Measurements from ENCODE around the gene TTC7B. TPM values are rescaled to one million over a fixed set of nuclear protein-coding genes. Genes with fewer than 3 reads are reported as not detected.

TTC7B gene
- total and polyA plus RNA-seq, 2 of the 8 experiments (the other 6 are each of a cell fraction or from before 2014, with no cell fraction given) = 23.7 to 34.0 TPM

- no peaks in the 10 kb centered on the region for H3K79me1 ChIP-seq (ENCODE audit: low read depth, low read length)
- no peak overlapping the region for H2AK5ac ChIP-seq (ENCODE audit: low read depth, low read length)
- H3K27ac ChIP-seq (ENCODE audit: low read depth, low read length) = no peak overlapping the region
- H2BK15ac ChIP-seq (ENCODE audit: low read length) = no peak overlapping the region
- no peak for FAIRE-seq
- no peaks in the 10 kb centered on the region for H3K27me3 ChIP-seq (replicated peaks in 1 of 4; ENCODE audit: control insufficient read depth in 3 of 4, extremely low read depth in 1 of 4, insufficient read depth in 3 of 4, low read length in 3 of 4)
- no peak overlapping the region for H2AFZ ChIP-seq (ENCODE audit: low read length)
- H3K56ac ChIP-seq (replicated peaks; ENCODE audit: insufficient read length, low read depth, low read length) = no peak overlapping the region
- H4K20me1 ChIP-seq (replicated peaks in 1 of 2; ENCODE audit: control insufficient read depth in 1 of 2, insufficient read depth in 2 of 2, low read length in 2 of 2) = no peaks in the 10 kb centered on the region
- H3K23me2 ChIP-seq (ENCODE audit: low read depth, low read length) = no peaks in the 10 kb centered on the region
- H4K91ac ChIP-seq (replicated peaks; ENCODE audit: insufficient read length, low read length) = no peak overlapping the region
- H4K8ac ChIP-seq (ENCODE audit: extremely low read depth, insufficient read depth, low read length) = no peak overlapping the region
- H3K18ac ChIP-seq (ENCODE audit: extremely low read depth, low read length) = no peak overlapping the region
- H3K4ac ChIP-seq (replicated peaks; ENCODE audit: insufficient read length, low read depth, low read length) = no peak overlapping the region
- 86% methylated on average over 7 of the region's 7 CpGs; no CpG with 5 or more reads in 1 of the 2 experiments for WGBS, 2 experiments (ENCODE audit: extremely low coverage in 1 of 2, insufficient coverage in 1 of 2, insufficient read length in 1 of 2, insufficient replicate concordance in 2 of 2, low coverage in 1 of 2, low lambda C conversion rate in 2 of 2, missing lambda C conversion rate in 1 of 2)
- no peak overlapping the region for H3K9ac ChIP-seq (replicated peaks in 1 of 4; ENCODE audit: extremely low read depth in 1 of 4, low read depth in 3 of 4, low read length in 3 of 4)
- CTCF ChIA-PET (ENCODE audit: partially characterized antibody) = interaction anchor here (1.0 to 2.4 kb wide), 5 partner anchors 11 to 28 kb away, joined by 3 to 9 read pairs (median 5); no protein-coding TSS in a partner anchor
- no peaks in the 10 kb centered on the region for H3K36me3 ChIP-seq (ENCODE audit: control insufficient read depth in 2 of 4, insufficient read depth in 4 of 4, low read length in 3 of 4)
- no peak overlapping the region for H2BK120ac ChIP-seq (replicated peaks; ENCODE audit: low read depth, low read length)
- no peaks in the 10 kb centered on the region for H3K9me3 ChIP-seq (ENCODE audit: insufficient read depth in 2 of 2, low read depth in 1 of 2, low read length in 1 of 2)
- no peak for TF ChIP-seq SRF (IDR thresholded peaks at IDR 0.05; ENCODE audit: low read depth, low read length)
- TF ChIP-seq BRCA1 (IDR thresholded peaks at IDR 0.05; ENCODE audit: low read depth, low read length) = no peak
- TF ChIP-seq CREB1 (IDR thresholded peaks at IDR 0.05) = no peak
- no peak for TF ChIP-seq SIRT6 (IDR thresholded peaks at IDR 0.05; ENCODE audit: low read length)
- no peak for TF ChIP-seq SUZ12 (IDR thresholded peaks at IDR 0.05; ENCODE audit: low read length)
- no peak for TF ChIP-seq MAX (IDR thresholded peaks at IDR 0.05)
- no peak for TF ChIP-seq YY1 (IDR thresholded peaks at IDR 0.05; ENCODE audit: low read depth, low read length)
- no peak overlapping the region for H3K4me3 ChIP-seq (ENCODE audit: extremely low read depth in 1 of 4, insufficient read depth in 2 of 4, low read depth in 3 of 4, low read length in 4 of 4)
- H3K79me2 ChIP-seq (ENCODE audit: control insufficient read depth in 1 of 2, insufficient read depth in 2 of 2, low read length in 2 of 2) = no peaks in the 10 kb centered on the region
- no peak overlapping the region for H2BK20ac ChIP-seq (ENCODE audit: low read length)
- no peak overlapping the region for H2BK12ac ChIP-seq (ENCODE audit: low read depth, low read length)
- no peak overlapping the region for H3K4me2 ChIP-seq (ENCODE audit: insufficient read depth in 1 of 2, low read depth in 2 of 2, low read length in 2 of 2)
- DNase-seq (ENCODE audit: low read depth in 1 of 2, low spot score in 2 of 2) = peak in 1 of 2 experiments; percentile 7
- no peaks in the 10 kb centered on the region for H3K4me1 ChIP-seq (replicated peaks in 1 of 4; ENCODE audit: control insufficient read depth in 3 of 4, insufficient read depth in 4 of 4, low read length in 3 of 4)
- H3K14ac ChIP-seq (ENCODE audit: insufficient read length) = no peak overlapping the region
- H2BK5ac ChIP-seq (ENCODE audit: low read depth, low read length) = no peak overlapping the region
- H3K23ac ChIP-seq (ENCODE audit: insufficient read length) = no peak overlapping the region
- POLR2A ChIA-PET (ENCODE audit: partially characterized antibody) = no interaction called here
- no peak overlapping the region for H4K5ac ChIP-seq (ENCODE audit: insufficient read length, low read depth, low read length)
Observed at GRCh38 chr14:90732718-90733117, 83.5 kb downstream of the TTC7B start.
